Activated CD8-positive, alpha-beta memory T cell treated with anti-CD3 and anti-CD28 coated beads, Interleukin-2, amount 50 U/mL, for 1 hour (primary cell): ENCODE results near the gene CHST7.

Experiments used
- DNase-seq: peaks from one replicate; pipeline ENCODE4 v3.0.0-alpha.2; 2020; ENCODE audit errors: extremely low read depth

The CHST7 gene

DNA sequence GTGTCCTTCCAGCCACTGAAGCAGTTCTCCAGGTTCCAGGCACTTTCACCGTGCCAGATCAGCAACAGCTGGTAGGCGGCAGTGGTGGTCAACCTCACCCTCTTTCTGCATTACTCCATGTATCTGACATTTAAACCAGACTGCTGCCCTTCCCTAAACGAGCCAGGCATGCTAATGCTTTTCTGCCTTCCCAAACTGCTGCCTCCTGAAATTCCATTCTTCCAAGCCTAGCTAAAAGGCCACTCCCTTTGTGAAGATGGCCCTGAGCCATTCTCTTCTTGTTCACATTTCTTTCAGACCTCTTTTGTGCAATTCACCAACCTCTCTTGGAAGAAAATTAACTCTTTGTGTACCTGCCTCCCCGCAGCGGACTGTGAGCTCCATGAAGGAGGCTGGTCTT is 73.7 kb downstream of the CHST7 start:
- DNase-seq, result no peak
